GOT3 (cell line): ENCODE data around the gene SFI1.
"Not testable (repeated sequence)": the region's sequence is repeated elsewhere in the genome, so short reads cannot be mapped to it uniquely, and the experiment has no call there.

Experiments used
- DNase-seq: peaks from one replicate; lab custom pipeline; 2025; ENCODE audit warnings: mixed read lengths; lab: John Stamatoyannopoulos, UW

Gene SFI1

DNA sequence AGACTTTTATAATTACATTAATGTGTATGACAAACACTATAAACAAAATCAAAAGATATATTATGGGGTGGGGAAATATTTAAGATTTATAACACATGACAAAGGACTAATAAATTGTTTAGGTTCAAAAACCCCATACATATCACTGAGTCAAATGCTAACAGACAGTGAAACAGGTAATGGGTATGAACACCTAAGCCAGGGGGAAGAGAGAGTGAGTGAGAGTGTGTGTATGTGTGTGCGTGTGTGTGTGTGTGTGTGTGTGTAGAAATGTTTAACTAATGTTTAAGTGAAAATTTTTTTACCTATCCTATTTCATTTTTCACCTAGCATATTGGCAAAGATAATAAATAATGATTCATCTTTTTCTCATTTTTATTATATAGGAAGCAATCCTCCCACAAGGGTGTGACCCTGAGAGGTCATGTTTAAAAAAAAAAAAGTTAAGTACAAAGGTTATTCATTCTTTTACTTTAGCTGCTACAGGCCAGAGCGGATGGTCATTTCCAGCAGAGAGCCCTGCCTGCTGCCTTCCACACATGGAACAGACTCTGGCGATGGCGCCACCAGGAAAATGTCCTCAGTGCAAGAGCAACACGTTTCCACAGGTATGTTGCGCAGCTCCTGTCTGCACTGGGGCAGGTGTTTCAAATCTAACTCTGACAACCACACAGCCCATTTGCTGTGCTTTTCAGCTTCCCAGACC lies 92.8 kb downstream of the SFI1 start:
- no peak for DNase-seq

GRCh38 chr22:31590161-31590560 lies 93.8 kb downstream of the SFI1 start:
- not testable (repeated sequence) for DNase-seq

GRCh38 chr22:31595271-31595670 lies 98.9 kb downstream of the SFI1 start:
- no peak for DNase-seq

- no peak for DNase-seq
Measured at GRCh38 chr22:31602259-31602952, 106.1 kb downstream of the SFI1 start.

DNA sequence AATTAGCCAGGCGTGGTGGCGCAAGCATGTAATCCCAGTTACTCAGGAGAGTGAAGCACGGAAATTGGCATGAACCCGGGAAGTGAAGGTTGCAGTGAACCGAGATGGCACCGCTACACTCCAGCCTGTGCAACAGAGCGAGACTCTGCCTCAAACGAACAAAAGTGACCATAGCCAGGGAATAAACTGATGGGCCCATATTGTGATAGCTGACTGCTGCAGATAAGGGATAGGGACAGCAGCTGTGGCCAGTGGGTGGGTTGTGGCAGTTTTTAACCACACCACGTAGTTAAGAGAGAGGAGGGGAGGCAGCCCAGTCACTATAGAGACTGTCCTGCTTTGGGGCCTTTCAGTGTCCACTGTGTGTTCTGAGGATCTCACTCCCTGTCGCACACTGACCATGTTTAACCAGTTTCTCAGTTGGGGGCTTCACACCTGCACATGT lies 106.8 kb downstream of the SFI1 start:
- no peak for DNase-seq

DNA sequence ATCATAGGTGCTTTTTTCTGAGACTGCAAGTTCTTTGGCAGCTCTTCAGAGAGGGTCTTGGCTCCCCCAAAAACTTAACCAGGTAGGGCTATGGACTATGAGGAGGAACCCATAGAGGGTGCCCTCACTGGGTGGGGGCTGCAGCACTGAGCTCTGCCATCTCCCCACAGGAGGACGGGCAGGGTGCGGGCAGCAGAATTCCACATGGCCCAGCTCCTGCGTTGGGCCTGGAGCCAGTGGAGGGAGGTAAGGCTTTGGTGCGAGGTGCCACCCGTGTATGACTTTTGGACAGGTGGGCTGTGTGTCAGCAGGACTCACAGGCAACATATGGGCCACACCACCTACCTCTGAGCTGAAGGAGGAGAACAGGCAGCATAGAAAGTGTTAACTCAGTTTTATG lies 107.2 kb downstream of the SFI1 start:
- DNase-seq: no peak

DNA sequence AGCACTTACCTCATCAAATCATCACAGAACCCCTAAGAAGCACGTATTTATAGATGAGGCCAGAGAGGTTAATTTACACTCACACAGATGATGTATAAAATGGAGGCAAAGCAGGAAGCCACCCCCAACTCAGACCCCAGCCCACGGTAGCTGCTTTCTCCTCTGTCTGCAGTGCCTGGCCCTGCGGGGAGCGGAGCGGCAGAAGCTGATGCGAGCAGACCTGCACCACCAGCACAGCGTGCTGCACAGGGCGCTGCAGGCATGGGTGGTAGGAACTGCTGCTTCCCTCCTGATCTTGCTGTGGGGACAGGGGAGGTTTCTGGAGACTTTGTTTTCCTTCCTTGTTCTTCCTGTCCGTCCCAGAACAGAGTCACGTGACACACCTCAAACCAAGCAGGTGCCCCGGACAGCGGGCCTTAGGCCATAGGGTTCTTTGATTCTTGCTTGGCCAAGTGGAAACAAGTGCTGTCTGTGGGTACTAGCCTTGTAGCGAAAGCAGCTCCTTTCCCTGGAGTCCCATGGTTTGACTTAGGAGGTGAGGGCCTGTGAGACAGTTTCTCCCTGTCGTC lies 107.9 kb downstream of the SFI1 start:
- no peak for DNase-seq

DNA sequence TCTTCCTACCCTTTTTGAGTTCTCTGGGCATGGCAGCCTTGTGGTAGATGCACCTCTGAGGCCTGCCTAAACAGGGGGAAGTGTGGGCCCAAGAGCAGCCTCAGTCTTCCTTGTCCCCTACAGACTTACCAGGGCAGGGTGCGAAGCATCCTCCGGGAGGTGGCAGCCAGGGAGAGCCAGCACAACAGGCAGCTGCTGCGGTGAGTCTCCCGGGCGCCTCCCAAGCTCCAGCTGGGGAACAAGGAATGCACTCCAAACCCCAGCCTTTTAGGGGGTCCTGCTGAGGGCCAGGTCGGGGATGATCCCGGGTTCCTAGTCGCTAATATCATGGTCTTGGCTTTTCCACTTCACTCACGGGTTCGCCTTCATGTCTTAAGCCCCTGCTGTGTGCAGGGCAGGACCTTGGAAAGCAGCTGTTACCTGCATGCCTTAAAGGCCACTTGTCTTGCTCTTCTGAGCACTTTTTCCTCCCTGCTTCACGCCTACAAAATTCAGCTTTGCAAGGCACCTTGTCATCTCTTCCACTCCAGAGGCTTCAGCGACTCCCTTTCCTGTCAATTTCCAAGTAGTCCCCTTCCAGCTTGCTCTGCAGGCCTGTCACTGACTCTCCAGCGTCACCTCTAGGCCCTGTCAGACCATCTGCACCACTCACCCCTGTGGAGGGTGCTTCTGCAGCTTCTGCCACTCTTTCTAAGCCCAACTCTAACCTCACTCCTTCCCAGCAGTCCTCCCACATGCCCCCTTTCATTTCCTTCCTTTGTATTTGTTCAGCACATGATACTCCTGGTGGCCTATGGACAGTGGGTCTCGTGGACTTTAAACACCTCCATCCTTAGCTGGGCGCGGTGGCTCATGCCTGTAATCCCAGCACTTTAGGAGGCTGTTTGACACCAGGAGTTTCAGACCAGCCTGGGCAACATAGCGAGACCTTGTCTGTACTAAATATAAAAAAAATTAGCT lies 108.7 kb downstream of the SFI1 start:
- no peak for DNase-seq

DNA sequence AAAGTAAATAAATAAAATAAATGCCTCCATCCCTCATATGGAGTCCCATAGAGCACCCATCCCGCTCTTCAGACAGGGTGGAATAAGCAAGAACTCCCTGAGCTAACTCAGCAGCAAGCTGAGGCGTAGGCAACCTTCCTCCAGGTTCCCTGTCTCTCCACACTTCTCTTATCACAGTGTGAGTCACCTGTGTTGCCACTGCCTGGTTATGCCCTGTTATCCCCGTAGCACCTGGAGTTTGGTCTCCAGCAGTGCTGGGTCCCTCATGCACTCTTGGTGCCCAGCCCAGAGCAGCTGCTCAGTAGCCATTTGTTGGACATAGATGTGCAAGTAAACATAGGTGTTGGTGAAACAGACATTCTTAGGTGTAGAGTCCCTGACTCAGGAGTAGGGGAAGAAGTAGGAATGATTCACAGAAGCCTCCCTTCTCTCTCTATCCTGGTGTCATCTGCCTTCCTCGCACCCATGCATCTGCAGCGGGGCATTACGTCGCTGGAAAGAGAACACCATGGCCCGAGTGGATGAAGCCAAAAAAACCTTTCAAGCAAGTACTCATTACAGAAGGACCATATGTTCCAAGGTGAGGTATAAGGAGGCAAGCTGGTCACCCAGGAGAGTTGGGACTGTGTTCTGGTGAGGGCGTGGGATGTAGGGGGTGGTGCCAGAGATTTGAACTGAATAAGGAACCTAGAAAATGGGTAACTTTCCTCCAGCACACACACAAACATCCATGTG lies 109.7 kb downstream of the SFI1 start:
- DNase-seq: no peak

DNA sequence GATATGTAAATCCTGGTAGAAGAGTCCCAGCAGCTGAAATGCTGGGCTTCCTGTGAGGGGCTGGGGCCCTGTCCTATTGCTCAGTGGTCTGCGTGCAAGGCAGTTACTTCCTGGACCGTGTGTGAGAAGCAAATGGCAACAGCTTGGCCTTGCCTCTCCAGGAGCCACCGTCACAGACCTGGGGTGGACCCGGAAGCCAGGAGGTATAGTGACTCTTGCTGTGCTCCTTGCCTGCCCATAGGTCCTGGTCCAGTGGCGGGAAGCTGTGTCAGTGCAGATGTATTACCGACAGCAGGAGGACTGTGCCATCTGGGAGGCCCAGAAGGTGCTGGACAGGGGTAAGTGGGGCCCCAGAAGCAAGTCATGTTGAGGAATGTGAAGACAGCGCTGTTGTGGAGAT lies 111.4 kb downstream of the SFI1 start:
- DNase-seq: no peak

DNA sequence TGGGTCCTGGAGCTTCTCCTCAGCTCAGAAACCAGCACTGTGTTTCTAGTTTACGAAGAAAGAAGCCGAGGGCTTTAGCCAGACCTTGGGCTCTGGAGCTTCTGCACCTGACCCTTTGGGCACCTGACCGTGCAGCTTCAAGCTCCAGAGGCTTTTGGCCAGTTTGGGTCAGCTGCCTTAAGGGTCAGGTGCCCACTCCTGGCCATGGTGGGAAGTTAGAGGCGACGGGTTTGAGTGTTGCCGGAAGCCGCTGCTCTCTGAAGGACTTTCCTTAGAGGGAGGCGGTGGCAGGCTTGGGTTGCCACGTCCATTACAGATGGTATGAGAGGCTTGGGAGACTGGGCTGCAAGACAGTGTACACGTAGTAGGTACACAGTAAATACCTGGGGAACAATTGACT lies 113.4 kb downstream of the SFI1 start:
- DNase-seq: no peak

DNA sequence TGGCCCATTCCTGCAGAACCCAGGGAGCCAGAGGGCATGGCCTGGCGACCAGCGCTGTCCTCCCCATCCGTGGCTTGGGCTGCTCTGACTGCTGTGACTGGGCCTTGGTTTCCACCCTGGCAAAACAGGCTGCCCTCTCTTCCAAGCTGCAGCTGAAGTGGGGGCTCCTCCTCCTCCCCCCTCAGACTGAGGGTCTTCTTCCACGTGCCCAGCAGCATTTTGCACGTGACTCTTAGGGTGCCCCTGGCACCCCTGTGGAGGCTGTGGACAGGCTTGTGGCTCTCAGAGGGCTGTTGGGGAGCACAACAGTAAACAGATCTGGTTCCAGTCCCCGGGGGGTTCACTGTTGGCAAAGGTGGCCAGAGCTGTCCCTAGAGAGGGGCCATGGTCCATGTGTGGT lies 114.3 kb downstream of the SFI1 start:
- no peak for DNase-seq

- no peak for DNase-seq
Measured at GRCh38 chr22:31611061-31611760, 114.9 kb downstream of the SFI1 start.

DNA sequence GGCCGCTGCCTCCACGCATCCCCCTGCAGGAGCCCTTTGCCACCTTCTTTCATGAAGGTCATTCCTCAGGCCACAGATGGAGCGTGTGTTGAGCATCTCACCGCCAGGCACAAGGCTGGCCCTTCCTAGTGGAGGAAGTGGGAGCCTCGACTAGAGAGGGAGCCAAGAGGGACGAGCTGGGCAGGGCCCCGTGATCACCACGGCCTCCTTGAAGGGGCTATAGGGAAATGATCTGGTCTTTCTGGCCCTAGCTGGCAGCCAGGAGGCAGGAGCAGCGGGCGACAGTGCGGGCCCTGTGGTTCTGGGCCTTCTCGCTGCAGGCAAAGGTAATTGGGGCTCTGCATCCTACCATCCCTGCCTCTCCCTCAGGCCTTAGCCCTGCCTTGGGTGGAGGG lies 116.6 kb downstream of the SFI1 start:
- no peak for DNase-seq

DNA sequence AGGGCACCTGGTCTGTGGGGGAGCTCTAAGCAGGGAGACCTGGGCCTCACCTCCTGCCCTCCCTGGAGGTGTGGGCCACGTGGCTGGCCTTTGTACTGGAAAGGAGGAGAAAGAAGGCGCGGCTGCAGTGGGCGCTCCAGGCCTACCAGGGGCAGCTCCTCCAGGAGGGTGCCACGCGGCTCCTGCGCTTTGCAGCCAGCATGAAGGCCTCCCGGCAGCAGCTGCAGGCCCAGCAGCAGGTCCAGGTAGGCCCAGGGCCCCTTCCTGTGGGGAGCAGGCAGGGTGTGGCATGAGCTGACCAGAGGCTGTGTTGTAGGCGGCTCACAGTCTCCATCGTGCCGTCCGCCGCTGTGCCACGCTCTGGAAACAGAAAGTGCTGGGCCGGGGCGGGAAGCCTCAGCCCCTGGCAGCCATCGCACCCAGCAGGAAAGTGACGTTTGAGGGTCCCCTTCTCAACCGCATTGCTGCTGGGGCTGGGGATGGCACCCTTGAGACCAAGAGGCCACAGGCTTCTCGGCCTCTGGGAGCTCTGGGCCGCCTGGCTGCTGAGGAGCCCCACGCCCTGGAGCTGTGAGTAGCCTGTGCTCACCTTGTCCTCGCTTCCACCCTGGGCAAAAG lies 117.1 kb downstream of the SFI1 start:
- DNase-seq: no peak

- DNase-seq: no peak
Measured at GRCh38 chr22:31613904-31614296, 117.6 kb downstream of the SFI1 start.

GRCh38 chr22:31614781-31615490 lies 118.6 kb downstream of the SFI1 start:
- DNase-seq: no peak

GRCh38 chr22:31615491-31615860 lies 119.1 kb downstream of the SFI1 start:
- no peak for DNase-seq

- no peak for DNase-seq
Measured at GRCh38 chr22:31615940-31616314, 119.6 kb downstream of the SFI1 start.
